ENCODE results near the gene DNM3. TPM values are rescaled to one million over a fixed set of nuclear protein-coding genes. Genes with fewer than 3 reads are reported as not detected.

Gene DNM3
- total RNA-seq, 4 donors from 2014 or later, result 2.7 to 4.5 (median 4.0) TPM

DNA sequence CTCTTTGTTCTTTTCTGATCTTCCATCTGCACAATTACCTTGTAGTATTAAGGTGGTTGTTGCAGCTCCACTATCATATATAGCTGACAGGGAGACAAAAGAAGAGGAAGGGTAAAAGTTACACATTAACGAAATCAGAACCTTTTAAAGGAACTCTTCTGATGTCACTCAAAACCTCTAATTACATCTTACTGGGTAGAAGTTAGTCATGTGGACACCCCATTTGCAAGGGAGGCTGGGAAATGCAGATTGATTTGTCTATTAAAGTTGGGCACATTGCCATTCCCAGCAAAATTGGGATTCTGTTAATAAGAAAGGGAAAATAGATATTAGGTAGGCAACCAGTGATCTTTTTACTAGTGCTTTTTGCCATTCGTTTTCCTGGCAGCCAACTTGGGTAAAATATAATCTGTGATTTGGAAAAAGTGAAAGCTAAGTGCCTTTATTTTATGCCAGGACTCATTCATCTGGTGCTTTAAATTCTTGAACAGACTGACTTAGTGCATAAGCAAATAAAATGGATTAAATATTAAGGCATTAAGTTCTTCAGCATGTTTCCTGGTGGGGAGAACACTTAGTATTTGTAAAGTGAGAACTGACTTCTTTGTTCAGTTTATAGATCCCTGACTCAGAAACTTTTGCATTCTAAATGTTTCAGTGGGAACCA lies 71.3 kb downstream of the DNM3 start:
- DNase-seq (ENCODE audit: low spot score in 2 of 2), result no peak
- 53 to 55% methylated on average over 2 of the region's 2 CpGs for WGBS, 2 donors
- H3K4me3 ChIP-seq (ENCODE audit: low read depth, poor library complexity, severe bottlenecking), result no peak overlapping the region
- intact Hi-C loops (cut with DNase I; ENCODE audit: low total_unique reads), result no loop called here
- TF ChIP-seq, protein P1, sequence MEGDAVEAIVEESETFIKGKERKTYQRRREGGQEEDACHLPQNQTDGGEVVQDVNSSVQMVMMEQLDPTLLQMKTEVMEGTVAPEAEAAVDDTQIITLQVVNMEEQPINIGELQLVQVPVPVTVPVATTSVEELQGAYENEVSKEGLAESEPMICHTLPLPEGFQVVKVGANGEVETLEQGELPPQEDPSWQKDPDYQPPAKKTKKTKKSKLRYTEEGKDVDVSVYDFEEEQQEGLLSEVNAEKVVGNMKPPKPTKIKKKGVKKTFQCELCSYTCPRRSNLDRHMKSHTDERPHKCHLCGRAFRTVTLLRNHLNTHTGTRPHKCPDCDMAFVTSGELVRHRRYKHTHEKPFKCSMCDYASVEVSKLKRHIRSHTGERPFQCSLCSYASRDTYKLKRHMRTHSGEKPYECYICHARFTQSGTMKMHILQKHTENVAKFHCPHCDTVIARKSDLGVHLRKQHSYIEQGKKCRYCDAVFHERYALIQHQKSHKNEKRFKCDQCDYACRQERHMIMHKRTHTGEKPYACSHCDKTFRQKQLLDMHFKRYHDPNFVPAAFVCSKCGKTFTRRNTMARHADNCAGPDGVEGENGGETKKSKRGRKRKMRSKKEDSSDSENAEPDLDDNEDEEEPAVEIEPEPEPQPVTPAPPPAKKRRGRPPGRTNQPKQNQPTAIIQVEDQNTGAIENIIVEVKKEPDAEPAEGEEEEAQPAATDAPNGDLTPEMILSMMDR (IDR thresholded peaks at IDR 0.05), result no peak
- no peak for TF ChIP-seq POLR2A (IDR thresholded peaks at IDR 0.05)

DNA sequence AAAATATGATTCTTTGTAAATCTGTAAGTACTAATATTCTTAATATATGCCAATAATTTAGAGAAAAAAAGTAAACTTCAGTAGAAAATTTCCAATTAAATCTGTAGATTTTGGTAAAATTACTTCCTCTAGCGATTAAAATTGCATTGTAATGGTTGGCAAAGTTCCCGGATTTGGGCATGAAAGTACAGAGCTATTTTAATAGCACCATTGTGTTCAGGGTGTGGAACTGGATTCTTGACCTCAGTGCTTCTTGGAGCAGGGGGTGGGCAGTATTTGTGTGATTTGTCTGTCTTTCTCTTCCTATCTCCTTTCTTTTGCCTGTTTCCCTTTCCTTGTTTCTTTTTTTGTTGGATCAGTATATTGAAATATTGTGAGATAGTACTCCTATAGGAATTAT lies 72.1 kb downstream of the DNM3 start:
- intact Hi-C loops (cut with DNase I; ENCODE audit: low total_unique reads), result no loop called here
- DNase-seq (ENCODE audit: low spot score in 2 of 2), result no peak
- no peak overlapping the region for H3K4me3 ChIP-seq (ENCODE audit: low read depth, poor library complexity, severe bottlenecking)
- 6 to 8% methylated on average over 2 of the region's 2 CpGs for WGBS, 2 donors
- no peak for TF ChIP-seq POLR2A (IDR thresholded peaks at IDR 0.05)
- TF ChIP-seq, protein P1 (IDR thresholded peaks at IDR 0.05), result no peak

DNA sequence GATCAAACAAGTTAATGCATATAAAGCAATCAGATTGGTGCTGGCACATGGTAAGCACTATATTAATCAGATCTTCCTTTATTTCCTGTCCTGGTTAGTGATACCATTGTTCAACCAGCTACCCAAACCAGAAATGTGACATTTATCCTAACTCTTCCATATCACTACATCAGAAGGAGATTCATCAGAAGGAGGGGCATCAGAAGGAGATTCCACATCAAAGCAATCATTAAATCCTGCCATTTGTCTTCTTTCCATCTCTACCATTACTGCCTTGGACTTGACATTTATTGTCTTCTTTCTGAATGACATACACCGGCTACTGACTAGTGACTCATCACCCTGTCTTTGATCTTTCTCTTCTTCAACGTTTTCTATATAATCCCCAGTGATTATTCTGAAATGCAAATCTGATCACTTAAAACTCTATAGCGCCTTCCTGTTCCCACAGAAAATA lies 75.0 kb downstream of the DNM3 start:
- TF ChIP-seq, protein P1 (IDR thresholded peaks at IDR 0.05), result no peak
- no peak for TF ChIP-seq POLR2A (IDR thresholded peaks at IDR 0.05)
- 47 to 56% methylated on average over 3 of the region's 3 CpGs for WGBS, 2 donors
- no peak overlapping the region for H3K4me3 ChIP-seq (ENCODE audit: low read depth, poor library complexity, severe bottlenecking)
- DNase-seq (ENCODE audit: low spot score in 2 of 2), result no peak
- intact Hi-C loops (cut with DNase I; ENCODE audit: low total_unique reads), result no loop called here

- intact Hi-C loops (cut with DNase I; ENCODE audit: low total_unique reads), result no loop called here
- DNase-seq (ENCODE audit: low spot score in 2 of 2), result no peak
- TF ChIP-seq, protein P1 (IDR thresholded peaks at IDR 0.05), result no peak
- no peak for TF ChIP-seq POLR2A (IDR thresholded peaks at IDR 0.05)
- no peak overlapping the region for H3K4me3 ChIP-seq (ENCODE audit: low read depth, poor library complexity, severe bottlenecking)
- WGBS, 2 donors, result 82 to 87% methylated on average over 1 of the region's 1 CpG
Measured at GRCh38 chr1:171917331-171917730, 76.0 kb downstream of the DNM3 start.

DNA sequence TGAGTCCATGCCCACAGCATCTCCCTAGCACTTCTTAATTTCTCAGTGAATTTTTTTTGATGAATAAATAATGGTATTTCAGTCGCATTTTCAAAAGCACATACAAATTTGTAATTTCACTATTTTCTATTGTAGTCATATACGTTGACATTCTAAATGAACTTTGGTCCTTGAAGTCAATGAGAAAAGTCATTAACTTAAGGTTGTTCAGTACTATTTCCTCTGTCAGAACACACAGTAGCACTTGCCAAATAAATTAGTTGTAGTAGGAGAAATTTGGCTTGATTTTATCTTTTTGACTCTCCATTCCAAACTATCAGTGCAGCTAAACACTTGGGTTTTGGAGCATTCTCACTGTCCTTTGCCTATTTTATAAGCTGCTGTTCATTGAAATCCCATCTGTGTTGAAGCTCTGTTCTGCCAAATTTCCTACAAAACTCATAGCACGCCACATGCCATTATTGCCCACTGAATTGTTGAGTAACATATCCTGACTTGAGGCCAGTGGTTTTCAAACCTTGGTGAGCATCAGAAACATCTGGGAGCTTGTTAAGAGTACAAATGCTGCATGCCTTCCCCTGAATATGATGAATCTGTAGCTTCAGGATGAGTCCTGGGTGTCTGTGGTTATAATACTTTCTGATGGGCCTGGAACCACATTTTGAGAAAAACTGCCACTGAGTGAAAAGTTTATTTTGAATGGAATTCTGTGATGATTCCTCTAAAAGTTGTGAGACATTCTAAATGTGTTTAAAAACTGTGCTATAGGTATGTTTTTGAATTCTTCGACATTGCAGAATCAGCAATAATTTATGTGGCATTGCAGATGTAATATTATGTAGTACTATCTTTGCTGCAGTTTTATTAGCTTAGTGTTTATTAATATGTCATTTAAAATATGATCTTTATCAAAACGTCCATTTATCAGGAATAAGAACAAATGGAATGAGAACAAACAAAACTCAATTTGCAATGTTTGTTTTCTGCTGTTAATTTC lies 78.9 kb downstream of the DNM3 start:
- intact Hi-C loops (cut with DNase I; ENCODE audit: low total_unique reads), result no loop called here
- no peak for TF ChIP-seq POLR2A (IDR thresholded peaks at IDR 0.05)
- TF ChIP-seq, protein P1 (IDR thresholded peaks at IDR 0.05), result no peak
- 76 to 78% methylated on average over 5 of the region's 5 CpGs for WGBS, 2 donors
- no peak overlapping the region for H3K4me3 ChIP-seq (ENCODE audit: low read depth, poor library complexity, severe bottlenecking)
- no peak for DNase-seq (ENCODE audit: low spot score in 2 of 2)

Measured in lower leg skin (tissue), 4 donors.